Stimulated activated CD8-positive, alpha-beta memory T cell treated with anti-CD3 and anti-CD28 coated beads, Interleukin-12 subunit alpha, Interleukin-12 subunit beta, amount 100 ng/mL, for 4 hours (primary cell): ENCODE results near the gene GP5.

Experiments used
- DNase-seq: peaks from one replicate; pipeline ENCODE4 v3.0.0-alpha.2; 2020; ENCODE audit warnings: low read depth

Gene GP5

DNA sequence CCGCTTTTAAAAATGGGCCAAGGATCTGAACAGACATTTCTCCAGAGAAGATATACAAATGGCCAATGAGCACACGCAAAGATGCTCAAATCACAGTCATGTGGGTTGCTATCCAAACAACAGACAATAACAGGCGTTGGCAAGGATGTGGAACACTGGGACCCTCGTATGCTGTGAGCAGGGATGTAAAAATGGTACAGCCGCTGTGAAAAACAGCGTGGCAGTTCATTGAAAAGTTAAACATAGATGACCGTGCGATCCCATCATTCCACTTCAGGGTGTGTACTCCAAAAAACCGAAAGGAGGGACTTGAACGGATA is 22.9 kb downstream of the GP5 start:
- DNase-seq, result no peak

DNA sequence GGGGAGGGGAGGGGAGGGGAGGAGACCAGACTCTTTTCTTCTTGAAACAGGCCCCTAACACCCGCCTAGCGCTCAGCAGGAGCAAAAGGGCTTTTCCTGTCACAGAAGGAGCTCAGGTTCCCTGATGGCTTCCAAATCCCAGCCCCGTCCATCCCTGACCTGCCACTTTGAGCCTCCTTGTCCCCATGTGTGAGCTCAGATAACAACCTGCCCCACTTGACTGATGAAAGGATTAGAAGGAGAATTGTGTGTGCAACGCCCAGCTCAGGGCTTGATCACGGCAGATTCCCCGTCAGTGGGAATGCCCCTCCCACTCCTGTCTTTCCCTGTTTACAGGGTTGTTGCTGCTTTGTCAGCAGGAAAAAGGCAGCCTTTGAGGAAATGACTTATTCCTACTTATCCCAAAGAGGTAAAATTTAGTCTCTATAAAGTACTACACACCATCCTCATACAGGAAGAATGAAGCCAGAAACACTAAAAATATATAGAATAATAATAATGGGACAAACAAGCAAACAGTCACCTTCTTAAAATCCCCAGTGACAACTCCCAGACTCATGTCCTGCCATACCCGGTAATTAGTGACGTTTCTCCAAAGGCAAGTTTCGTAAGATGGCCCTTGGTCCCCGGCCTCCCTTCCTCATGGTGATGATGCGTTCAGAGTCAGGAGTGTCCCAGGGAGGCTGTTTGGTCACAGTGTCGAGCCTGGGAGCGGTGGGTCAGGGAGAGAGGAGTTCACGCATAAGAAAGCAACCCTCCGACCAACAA is 23.4 kb downstream of the GP5 start:
- no peak for DNase-seq

DNA sequence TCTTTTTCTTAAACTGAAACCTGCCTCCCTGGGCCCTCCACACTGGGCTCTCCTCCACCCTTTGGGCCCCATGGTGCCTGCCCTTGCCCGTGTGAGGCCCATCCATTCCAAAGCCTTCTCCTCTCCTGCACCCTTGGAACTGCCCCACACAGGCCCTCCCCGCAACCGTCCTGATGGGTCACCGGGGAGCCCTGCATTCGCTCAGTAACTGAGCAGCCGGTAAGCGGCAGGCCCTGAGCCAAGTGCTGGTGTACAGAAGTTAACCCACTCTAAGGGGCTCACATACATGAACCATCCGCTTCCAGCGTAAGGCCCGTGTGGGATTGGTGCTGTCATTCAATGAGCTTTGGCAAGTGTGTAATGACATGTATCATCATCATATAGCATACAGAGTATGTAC is 24.1 kb downstream of the GP5 start:
- DNase-seq, result no peak

DNA sequence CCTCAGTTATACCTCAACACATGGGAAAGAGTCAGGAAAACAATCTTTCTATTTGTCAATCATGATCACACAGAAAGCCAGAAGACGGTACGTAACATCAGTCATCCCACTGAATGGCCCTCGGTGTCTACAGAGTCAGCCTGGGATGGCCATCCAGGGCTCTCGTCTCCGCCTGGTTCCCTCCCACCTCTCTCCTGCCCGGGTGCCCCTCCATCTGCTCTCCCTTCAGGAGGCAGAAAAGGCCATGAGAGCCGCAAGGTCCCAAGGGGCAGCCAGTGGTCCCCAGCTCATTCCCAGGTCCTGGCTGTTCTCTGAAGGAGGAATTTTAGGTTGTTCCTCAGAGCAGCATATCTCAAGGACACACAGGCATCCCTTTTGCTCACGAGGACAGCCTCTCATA is 25.2 kb downstream of the GP5 start:
- no peak for DNase-seq

DNA sequence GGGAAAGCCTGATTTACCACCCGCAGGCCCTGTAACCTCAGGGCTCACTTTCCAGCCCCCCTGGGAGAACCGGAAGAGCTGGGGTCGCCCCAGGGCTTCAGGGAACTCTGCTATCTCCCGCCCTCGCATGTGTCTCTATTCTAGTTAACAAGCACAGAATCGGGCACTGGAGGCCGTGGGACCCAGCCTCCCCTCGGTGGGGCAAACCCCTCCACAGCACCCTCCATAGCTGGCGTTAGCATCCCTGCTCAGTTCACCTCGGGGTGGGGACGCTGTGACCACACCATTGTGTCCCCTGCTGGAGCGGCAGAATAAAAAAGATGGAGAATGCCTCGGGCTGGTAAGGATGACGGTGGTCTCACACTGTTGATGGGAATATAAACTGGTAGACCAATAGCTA is 26.0 kb downstream of the GP5 start:
- no peak for DNase-seq

DNA sequence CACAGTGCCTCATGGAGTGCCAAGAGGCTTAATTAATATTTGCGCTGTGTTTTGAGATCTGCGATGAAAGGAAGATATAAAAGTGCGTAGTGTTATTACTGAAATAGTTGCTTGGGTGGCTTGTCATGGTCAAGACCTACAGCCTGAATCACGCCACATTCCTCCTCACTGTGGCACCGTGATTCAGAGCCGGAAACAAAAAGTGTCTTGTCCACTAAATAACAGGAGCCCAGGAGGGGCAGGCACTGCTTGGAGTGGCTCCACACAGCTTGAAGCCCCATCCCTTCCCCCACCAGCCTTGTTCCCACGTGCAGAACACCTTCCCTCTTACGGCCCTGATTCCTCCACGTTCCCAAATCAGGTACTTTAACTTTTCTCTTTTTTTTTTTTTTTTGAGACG is 28.3 kb downstream of the GP5 start:
- no peak for DNase-seq

DNA sequence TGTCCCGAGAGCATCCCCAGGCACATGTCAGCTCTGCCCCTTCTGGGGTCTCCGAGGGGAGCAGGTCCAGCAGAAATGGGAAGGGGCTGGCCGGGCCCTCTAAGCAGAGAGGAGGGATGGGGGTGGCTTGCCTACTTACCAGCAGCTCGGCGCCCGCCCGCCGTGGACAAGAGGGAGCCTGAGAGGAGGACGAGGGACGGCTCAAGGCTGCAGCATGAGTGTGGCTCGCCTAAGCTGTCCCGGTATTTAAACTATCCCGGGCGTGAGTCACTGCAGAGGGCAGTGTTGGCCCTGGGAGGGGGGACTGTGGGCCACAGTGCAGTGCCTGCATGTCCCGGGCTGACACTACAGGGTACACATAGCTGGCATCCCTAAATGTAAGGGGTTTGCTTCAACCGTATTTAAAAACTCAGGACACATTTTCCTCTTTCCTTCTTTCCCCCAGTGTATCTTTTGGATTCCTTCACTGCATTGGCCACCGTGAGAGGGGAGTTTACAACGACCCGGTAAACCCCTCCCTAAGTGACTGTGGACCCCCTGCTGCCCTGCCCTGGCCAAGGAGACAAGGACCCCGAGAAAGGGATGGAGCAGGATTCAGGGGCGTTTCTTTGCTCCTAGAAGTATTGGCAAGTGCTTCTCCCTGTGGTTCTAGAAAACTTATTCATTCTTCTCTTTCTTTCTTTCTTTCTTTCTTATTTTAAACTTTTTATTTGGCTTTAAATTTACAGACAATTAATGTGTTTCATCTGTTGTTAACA is 29.4 kb downstream of the GP5 start, which contains the start of gene LRRC15:
TSS of gene LRRC15 (minus strand) at position 222 of the 758 bp plus-strand sequence. CDS start 8,700 bp downstream, outside the sequence.
- DNase-seq, result no peak

DNA sequence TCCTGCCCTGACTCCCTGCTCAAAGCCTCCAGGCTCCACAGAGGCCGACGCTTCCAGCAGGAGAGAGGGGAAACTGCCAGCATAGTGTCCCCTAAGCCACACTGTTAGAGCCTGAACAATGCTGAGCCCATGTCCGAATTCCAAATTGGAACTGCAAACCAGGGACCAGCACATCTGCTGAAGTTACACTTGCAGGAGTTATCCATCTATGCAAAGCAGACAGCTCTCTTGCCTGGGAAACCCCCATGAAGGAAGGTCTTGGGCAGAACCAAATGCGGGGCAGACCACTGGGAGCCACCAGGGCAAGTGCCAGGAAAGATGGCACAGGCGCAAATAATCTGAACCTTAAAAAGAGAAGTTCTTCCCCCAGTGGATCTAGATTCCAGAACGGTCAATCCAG is 30.1 kb downstream of the GP5 start:
- DNase-seq, result no peak

DNA sequence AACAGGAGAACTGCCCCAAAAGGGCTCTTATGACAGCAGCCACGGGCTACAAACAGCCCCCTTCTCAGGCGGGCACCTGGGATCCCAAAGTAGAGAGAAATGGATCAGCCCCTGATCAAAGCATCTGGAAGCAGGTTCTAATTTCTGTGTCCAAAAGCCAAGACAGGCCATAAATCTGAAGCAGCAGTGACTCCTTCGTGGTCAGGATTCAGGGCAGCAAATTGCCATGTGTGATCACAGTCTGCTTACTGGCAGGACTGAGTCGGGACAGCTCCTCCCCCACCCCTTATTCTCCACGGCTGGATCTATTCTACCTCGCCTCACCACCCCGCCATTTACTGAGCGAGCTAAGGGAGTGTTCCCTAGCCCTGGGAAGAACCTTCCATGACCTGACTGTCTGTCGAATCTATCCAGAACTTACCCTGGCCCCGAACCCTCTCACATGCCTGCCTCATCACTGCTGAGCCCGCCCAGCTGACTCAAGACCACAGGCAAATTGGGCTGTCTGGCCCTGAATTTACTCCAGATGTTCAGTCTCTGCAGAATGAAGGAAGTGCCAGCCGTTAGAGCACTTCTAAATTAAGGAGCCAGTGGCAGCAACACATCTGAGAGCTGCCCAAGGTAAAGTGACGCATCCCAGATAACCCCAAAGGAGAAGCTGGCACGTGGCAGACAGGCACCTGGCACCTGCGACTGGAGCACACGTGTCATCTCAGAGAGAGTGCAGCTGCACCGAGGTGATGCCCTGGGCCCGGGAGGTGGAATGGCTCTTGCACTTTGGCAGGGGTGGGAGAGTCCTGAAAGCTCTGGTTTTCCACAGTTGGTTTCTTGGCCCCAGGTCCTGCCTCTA is 30.8 kb downstream of the GP5 start:
- no peak for DNase-seq

DNA sequence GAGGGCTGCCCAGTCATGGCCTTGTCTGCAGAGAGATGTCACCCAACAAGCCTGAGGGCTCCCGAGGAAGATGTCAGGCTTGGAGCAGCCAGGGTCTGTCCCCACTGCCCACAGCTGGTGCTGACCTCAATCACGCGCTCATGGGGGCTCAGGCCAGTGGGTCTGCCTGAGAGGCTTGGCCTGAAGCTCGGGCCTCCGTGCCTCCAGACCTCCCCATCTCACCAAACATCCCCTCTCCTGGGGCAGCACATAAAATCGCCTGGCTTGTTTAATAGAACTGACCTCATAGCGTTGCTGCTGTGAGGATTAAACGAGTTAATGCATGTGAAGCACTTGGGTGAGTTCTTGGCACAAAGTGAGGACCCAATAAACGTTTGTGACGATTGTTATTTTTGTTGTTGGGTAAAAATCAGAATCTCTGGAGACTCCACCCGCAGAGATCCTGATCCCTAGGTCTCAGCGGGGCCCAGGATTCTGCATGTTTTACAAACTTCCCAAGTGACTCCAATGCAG is 33.0 kb downstream of the GP5 start:
- no peak for DNase-seq

DNA sequence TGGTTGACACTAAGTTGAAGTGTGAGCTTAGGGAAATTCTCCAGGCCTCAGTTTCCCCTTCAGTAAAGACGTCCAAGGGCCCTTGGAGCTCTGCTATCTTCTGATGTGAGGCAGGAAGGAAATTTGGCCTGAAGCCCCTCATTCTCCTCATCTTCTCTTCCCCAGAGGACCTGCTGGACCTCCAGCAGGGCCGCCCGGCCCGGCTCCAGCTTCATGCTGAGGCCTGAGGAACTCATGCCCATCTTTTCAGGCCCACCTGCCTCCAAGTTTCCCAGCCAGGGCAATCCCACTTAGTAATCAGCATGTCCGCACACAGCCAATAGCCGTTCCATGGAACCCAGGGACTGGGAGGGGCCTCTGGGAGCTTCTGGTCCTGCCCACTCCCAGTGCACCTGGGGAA is 33.5 kb downstream of the GP5 start:
- no peak for DNase-seq

DNA sequence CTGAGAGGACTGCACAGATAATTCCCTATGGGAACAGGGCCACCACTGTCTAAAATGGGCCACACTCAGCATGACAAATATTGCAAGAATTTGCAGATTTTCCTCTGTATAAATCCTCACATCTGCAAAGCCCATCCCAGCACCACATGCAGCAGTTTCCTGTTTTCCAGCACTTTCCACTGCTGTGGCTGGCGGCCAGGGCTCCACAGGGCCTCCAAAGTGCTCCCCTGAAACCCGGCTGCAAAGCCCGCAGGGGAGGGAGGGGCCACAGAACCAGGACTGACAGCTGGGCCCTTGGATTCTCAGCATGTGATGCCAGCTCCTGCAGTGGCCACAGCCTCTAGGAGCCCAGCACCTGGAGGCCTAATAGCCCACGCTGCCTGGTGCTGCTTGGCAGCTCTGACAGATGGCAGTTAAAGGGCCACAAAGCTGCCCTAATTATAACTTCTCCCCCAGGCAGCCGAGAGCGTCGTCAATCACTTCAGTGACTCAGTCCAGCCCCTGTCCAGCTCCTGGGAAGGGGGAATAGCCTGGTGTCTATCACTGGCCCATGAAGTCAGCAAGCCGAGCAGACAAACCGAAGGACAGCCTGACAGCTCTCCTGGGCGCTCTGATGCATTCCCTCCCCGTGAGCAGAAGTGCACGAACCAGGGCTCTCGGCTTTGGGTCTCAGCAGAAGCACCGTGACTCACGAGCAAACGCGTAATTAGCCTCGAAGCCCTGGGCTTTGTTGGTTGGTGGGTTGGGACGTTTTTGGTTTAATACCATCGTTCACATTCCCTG is 34.2 kb downstream of the GP5 start:
- no peak for DNase-seq

DNA sequence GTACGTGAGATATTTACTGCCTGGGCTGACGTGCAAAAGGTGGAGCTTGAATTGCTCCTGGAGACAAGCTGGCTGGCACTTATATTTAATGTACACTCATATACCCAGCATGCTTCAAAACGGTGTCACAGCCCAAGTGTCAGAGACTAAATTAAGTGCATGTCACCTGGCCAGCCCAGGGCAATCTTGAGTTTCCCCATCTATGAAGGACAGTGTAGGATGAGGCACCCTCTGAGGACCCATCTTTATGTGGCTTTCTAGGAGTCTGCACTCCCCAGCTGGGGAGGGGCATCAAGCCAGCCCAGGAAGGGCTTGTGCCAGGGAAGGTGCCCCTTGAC is 34.8 kb downstream of the GP5 start:
- no peak for DNase-seq

DNA sequence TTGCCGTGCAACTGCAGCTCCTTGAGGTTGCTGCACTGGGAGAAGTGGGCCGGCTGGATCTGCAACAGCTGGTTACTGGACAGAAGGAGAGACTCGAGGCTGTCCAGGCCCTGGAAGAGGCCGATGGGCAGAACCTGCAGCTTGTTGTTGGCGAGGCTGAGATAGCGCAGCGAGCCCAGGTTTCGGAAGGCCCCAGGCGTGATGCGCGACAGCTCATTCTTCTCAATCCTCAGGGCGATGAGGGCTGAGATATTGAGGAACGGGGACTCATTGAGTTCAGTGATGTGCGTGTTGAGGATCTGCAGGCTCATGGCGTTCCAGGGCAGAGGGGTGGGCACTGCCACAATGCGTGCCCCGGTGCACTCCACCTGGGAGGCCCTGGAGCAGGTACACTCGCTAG is 38.5 kb downstream of the GP5 start:
- no peak for DNase-seq

DNA sequence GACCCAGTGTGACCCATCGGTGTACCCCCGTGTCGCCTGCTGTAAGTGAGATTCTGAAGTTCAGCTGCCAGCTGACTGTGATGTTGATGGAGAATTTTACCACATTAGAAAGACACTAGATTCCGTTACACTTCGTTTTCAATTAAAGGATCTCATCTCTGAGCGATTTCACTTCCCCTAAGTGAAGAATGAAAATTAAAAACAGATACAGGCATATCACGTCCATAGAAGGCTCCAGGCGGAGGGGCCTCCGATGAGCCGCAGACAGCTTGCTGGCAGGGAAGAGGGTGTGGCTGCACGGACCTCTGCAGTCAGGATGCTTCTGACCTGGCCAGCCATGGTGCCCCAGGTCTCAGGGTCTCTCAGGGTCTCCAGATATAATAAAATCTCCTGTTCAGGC is 41.4 kb downstream of the GP5 start:
- DNase-seq, result no peak

DNA sequence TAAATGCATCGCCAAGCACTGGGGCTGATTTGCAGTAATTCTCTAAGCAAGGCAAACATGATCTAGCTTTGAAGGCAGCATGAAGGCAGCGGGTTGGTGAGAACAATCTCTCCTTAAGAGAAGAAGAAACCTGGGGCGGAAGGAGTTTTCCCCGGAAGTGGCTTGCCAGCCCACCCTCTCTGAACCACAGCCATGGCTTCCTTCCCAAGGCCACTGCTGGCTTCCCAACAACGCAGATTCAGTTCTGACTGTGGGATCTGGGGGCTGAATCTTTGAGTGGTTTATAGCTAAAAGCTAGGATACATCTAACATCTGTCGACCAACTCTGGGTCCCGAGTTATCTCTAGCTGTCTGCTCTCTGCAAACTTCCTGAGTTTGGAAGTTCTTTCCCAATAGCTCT is 43.7 kb downstream of the GP5 start:
- no peak for DNase-seq

DNA sequence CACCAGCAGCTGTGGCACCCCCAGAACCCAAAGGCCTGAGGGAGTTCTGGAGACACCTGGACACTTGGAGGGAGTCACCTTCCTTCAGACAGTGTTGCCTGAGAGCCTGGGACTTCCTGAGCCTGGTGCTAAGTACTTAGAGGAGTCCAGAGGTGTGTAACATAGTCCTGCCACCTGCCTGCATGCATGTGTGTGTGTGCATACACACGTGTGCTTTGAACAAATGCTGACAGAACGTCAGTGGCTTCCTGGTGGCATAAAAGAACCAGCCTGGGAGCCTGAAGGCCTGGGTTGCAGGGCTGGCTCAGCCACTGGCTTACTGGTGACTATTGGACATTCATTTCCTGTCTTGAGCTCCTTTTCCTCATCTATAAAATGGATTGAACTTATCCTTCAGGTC is 44.8 kb downstream of the GP5 start:
- DNase-seq, result no peak

DNA sequence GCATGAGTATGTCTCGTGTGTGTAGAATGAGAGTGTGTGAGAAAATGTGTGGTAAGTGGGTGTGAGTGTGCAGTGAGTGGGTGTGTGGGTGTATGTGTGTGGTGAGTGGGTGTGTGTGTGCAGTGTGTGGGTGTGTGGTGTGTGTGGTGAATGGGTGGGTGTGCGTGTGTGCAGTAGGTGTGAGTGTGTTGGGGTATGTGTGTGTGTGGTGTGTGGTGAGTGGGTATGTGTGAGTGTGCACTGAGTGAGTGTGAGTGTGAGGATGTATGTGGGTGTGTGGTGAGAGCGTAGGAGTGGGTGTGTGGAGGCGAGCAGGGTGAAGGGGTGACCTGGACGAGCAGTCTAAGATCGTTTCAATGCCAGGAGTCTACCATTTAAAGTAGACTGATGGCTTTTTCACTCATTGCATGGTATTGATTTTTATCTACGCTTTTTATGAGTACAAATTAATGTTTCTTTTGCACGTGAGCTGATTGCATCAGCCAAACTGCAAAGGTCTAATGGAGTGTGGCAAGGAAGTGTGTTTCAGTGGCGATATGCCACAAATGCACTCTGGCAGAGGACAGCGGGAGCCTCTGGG is 46.3 kb downstream of the GP5 start:
- no peak for DNase-seq

DNA sequence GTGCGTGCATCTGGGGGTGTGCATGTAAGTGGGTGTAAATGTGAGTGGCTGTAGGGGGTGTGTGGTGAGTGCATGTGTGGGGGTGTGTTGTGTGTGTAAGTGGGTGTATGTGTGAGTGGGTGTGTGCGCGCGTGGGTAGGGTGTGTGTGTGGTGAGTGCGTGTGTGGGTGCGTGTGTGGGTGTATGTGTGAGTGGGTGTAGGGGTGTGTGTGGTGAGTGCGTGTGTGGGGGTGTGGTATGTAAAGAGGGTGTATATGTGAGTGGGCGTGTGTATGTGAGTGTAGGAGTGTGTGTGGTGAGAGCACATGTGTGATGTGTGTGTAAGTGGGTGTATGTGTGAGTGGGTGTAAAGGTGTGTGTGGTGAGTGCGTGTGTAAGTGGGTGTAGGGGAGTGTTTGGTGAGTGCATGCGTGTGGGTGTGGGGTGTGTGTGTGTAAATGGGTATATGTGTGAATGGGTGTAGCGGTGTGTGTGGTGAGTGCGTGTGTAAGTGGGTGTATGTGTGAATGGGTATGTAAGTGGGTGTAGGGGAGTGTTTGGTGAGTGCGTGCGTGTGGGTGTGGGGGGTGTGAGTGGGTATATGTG is 47.0 kb downstream of the GP5 start:
- DNase-seq, result no peak

DNA sequence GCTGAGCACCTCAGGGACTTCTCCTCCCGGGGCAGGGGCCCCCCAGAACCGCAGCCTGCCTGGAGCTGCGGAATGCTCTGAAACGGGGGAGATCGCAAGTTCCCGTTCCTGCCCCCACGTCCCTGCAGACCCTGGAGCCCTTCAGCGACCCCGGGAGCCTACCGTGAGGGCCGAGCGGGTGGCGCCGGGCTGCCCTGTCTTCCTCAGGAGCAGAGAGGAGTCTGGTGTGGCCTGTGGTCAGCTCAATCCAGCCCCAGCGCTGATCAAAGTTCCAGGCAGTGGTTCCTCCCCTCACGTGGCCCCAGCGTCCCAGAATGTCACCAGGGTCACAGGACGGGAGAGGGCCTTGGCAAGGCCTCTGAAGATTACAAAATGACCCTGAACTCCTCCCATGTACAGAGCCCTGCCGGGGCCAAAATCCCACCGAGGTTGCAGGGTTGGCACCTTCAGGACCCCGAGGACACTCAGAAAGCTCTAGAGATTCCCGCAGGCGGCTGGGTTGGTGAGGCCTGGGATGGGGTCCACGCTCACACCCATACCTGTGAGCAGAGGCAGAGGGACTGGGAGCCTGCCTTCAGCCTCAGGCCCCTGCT is 47.9 kb downstream of the GP5 start, which contains the start of gene CPN2:
TSS of gene CPN2 (minus strand) at position 249 of the 593 bp plus-strand sequence. CDS start 8,626 bp downstream, outside the sequence.
- DNase-seq, result no peak

DNA sequence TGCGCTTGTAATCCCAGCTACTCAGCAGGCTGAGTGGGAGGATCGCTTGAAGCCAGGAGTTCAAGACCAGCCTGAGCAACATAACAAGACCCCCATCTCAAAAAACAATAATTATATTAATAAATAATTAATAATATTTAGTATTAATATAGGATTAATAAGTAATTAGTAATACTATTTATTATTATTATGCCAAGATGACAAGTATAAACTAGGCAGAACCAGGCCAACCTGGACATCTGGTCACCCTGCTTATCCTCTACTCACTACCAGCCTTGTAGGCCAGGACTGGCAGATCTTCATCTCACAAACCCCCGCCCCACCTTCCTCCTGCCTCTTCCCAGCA is 48.4 kb downstream of the GP5 start:
- DNase-seq, result no peak
